NCI-H1092 treated with DMSO at 0.1 percent for 48 hours (cell line): ENCODE results near the gene CLK3.
"Not testable (repeated sequence)": the region's sequence is repeated elsewhere in the genome, so short reads cannot be mapped to it uniquely, and the experiment has no call there.

Experiments used
- DNase-seq: peaks from one replicate; lab custom pipeline; 2025; lab: John Stamatoyannopoulos, UW

The CLK3 gene

GRCh38 chr15:74620636-74621545, 5.3 kb downstream of the CLK3 start:
- DNase-seq, result peak; percentile 44

- DNase-seq, result no peak
Observed at GRCh38 chr15:74621546-74621920, 5.9 kb downstream of the CLK3 start.

- no peak for DNase-seq
Observed at GRCh38 chr15:74621936-74622335, 6.3 kb downstream of the CLK3 start.

- no peak for DNase-seq
Observed at GRCh38 chr15:74622758-74623157, 7.1 kb downstream of the CLK3 start.

GRCh38 chr15:74624020-74624602, 8.5 kb downstream of the CLK3 start:
- DNase-seq, result no peak

GRCh38 chr15:74625693-74626092, 10.1 kb downstream of the CLK3 start:
- no peak for DNase-seq

GRCh38 chr15:74626336-74626735, 10.7 kb downstream of the CLK3 start:
- DNase-seq, result no peak

- no peak for DNase-seq
Observed at GRCh38 chr15:74626752-74627692, 11.4 kb downstream of the CLK3 start.

- no peak for DNase-seq
Observed at GRCh38 chr15:74627766-74628165, 12.1 kb downstream of the CLK3 start.

- no peak for DNase-seq
Observed at GRCh38 chr15:74628199-74628598, 12.6 kb downstream of the CLK3 start.

GRCh38 chr15:74628949-74629348, 13.3 kb downstream of the CLK3 start:
- DNase-seq, result no peak

GRCh38 chr15:74629696-74630095, 14.1 kb downstream of the CLK3 start:
- not testable (repeated sequence) for DNase-seq

- DNase-seq, result no peak
Observed at GRCh38 chr15:74630284-74631086, 14.8 kb downstream of the CLK3 start.

- no peak for DNase-seq
Observed at GRCh38 chr15:74631087-74631385, 15.4 kb downstream of the CLK3 start.

- no peak for DNase-seq
Observed at GRCh38 chr15:74631408-74631807, 15.8 kb downstream of the CLK3 start.

GRCh38 chr15:74631935-74632560, 16.4 kb downstream of the CLK3 start:
- DNase-seq, result peak; percentile 2

GRCh38 chr15:74632601-74633000, 17.0 kb downstream of the CLK3 start:
- no peak for DNase-seq

- no peak for DNase-seq
Observed at GRCh38 chr15:74633781-74634180, 18.1 kb downstream of the CLK3 start.

GRCh38 chr15:74635228-74635627, 19.6 kb downstream of the CLK3 start:
- peak; percentile 22 for DNase-seq

GRCh38 chr15:74636984-74637383, 21.3 kb downstream of the CLK3 start:
- no peak for DNase-seq

- DNase-seq, result no peak
Observed at GRCh38 chr15:74641151-74641550, 25.5 kb downstream of the CLK3 start.
